ENCODE data around the gene DEXI.
"Not testable (repeated sequence)": the region's sequence is repeated elsewhere in the genome, so short reads cannot be mapped to it uniquely, and the experiment has no call there.

DEXI gene

GRCh38 chr16:10941127-10941933 is 938 bp downstream of the DEXI start:
- DNase-seq (ENCODE audit: low spot score) = no peak

- no peak for DNase-seq (ENCODE audit: low spot score)
Measured at GRCh38 chr16:10940501-10941079, 1.7 kb downstream of the DEXI start.

- no peak for DNase-seq (ENCODE audit: low spot score)
Measured at GRCh38 chr16:10939649-10940234, 2.5 kb downstream of the DEXI start.

- no peak for DNase-seq (ENCODE audit: low spot score)
Measured at GRCh38 chr16:10938796-10939648, 3.2 kb downstream of the DEXI start.

GRCh38 chr16:10938321-10938720 is 3.9 kb downstream of the DEXI start:
- DNase-seq (ENCODE audit: low spot score) = no peak

- no peak for DNase-seq (ENCODE audit: low spot score)
Measured at GRCh38 chr16:10937068-10937859, 5.0 kb downstream of the DEXI start.

- no peak for DNase-seq (ENCODE audit: low spot score)
Measured at GRCh38 chr16:10936272-10936984, 5.8 kb downstream of the DEXI start.

GRCh38 chr16:10935226-10935915 is 6.9 kb downstream of the DEXI start:
- no peak for DNase-seq (ENCODE audit: low spot score)

GRCh38 chr16:10934325-10935107 is 7.8 kb downstream of the DEXI start:
- no peak for DNase-seq (ENCODE audit: low spot score)

GRCh38 chr16:10933865-10934264 is 8.4 kb downstream of the DEXI start:
- DNase-seq (ENCODE audit: low spot score) = no peak

GRCh38 chr16:10932959-10933710 is 9.1 kb downstream of the DEXI start:
- no peak for DNase-seq (ENCODE audit: low spot score)

- DNase-seq (ENCODE audit: low spot score) = no peak
Measured at GRCh38 chr16:10931977-10932632, 10.2 kb downstream of the DEXI start.

- DNase-seq (ENCODE audit: low spot score) = no peak
Measured at GRCh38 chr16:10931134-10931533, 11.1 kb downstream of the DEXI start.

- no peak for DNase-seq (ENCODE audit: low spot score)
Measured at GRCh38 chr16:10930755-10931093, 11.5 kb downstream of the DEXI start.

- no peak for DNase-seq (ENCODE audit: low spot score)
Measured at GRCh38 chr16:10929853-10930754, 12.2 kb downstream of the DEXI start.

GRCh38 chr16:10929097-10929496 is 13.2 kb downstream of the DEXI start:
- not testable (repeated sequence) for DNase-seq (ENCODE audit: low spot score)

GRCh38 chr16:10927497-10928112 is 14.7 kb downstream of the DEXI start:
- no peak for DNase-seq (ENCODE audit: low spot score)

All from CD4-positive, alpha-beta T cell treated with Interleukin-6 at 100 ng/mL for 8 hours (primary cell).